GM21576 (cell line): ENCODE measurements around the gene EFR3B.
"Not testable (repeated sequence)": the region's sequence is repeated elsewhere in the genome, so short reads cannot be mapped to it uniquely, and the experiment has no call there.

Experiments used
- ATAC-seq: cut with Tn5 transposase; IDR thresholded peaks from one replicate; pipeline ENCODE4 v1.9.1; 2021; ENCODE audit warnings: mild to moderate bottlenecking, moderate library complexity; ENCODE audit not compliant: unreplicated experiment

The EFR3B gene, protein sequence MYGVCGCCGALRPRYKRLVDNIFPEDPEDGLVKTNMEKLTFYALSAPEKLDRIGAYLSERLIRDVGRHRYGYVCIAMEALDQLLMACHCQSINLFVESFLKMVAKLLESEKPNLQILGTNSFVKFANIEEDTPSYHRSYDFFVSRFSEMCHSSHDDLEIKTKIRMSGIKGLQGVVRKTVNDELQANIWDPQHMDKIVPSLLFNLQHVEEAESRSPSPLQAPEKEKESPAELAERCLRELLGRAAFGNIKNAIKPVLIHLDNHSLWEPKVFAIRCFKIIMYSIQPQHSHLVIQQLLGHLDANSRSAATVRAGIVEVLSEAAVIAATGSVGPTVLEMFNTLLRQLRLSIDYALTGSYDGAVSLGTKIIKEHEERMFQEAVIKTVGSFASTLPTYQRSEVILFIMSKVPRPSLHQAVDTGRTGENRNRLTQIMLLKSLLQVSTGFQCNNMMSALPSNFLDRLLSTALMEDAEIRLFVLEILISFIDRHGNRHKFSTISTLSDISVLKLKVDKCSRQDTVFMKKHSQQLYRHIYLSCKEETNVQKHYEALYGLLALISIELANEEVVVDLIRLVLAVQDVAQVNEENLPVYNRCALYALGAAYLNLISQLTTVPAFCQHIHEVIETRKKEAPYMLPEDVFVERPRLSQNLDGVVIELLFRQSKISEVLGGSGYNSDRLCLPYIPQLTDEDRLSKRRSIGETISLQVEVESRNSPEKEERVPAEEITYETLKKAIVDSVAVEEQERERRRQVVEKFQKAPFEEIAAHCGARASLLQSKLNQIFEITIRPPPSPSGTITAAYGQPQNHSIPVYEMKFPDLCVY

DNA sequence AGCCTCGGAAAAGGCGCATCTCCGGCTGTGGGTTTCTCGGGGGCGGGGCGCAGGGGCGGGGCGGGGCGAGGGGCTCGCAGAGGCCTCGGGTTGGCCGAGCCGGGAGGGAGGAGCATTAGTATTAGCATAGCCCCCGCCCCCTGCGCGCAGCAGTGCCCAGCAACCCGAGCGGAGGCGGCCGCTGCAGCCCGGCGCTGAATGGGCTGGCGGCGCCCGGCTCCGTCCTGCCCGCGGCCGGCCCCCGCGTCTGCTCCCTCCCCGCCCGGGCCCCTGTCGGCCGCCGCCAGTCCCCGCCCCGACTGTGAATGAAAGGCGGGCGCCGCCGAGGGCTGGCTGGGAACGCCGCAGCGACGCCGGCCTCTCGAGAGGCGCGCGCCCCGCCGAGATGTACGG, at the start of gene EFR3B:
Gene EFR3B (plus strand): TSS at position 149 of the 393 bp plus-strand sequence. CDS start 237 bp downstream, at position 386.
- peak; percentile 91 for ATAC-seq

DNA sequence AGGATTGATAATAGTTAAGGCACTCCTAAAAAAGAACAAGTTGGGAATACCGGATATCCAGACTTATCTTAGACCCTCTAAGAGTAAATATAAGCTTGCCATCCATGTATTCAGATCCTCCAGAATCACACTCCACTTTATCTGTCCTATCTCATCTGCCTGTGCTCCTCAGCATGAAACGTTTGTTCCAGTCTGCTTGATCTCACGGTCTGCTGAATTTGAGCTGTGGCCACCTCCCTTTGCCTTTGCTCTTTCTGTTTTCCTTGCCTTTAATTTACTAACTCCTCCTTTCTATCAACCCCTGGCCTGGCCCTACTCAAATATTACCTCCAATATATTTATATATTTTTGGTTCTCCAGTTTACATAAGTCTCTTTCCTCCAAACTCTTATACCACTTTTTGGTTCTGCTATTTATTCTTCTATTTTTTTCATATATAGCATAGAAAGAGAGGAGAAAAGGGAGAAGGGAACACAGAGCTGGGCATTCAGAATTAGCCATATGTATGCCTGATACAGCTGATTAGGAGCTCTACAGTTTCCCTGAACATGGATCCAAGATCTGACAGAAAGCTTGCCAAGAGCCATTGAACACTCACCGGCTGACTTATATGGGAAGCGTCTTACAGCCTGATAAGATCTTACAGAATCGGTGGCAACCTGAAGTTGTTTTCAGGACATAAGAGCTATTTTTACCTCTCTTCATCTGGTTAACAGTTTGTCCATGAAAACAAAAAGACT, 48.3 kb upstream of the EFR3B start:
- no peak for ATAC-seq

DNA sequence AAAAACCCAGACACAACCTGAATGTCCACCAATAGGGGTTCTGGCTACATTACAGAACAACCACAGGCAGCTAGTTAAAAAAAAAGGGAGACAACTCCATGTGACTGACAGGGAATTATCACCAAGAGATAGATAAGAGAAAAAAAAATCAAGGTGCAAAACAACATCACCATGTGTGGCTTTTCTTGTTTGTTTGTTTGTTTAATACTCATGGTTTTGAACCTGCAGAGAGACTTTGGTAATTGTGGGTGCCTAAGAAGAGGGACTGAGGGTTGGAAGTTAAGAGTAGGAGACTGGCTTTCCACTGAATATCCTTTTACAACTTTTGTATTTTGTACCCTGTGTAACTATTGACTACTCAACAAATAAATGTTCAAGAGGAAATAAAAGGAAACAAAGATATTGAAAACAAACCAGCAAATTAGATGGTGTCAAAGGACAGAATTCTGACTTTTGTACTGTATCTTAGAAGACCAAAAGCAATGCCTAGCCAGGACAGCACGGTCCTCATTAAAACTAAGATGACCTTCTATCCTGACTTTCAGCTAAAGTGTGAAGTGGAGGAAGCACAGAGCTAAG, 47.6 kb upstream of the EFR3B start:
- ATAC-seq: no peak

DNA sequence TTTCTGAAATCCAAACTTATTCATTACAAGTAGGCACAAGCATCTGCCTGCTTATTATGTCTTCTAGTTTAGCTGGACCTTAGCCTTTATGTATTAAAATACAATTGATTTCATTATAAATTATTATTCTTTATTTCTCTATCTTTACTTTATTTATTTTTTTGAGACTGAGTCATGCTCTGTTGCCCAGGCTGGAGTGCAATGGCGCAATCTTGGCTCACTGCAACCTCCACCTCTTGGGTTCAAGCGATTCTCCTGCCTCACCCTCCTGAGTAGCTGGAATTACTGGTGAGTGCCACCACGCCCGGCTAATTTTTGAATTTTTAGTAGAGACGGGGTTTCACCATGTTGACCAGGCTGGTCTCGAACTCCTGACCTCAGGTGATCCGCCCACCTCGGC, 42.8 kb upstream of the EFR3B start:
- ATAC-seq: not testable (repeated sequence)

DNA sequence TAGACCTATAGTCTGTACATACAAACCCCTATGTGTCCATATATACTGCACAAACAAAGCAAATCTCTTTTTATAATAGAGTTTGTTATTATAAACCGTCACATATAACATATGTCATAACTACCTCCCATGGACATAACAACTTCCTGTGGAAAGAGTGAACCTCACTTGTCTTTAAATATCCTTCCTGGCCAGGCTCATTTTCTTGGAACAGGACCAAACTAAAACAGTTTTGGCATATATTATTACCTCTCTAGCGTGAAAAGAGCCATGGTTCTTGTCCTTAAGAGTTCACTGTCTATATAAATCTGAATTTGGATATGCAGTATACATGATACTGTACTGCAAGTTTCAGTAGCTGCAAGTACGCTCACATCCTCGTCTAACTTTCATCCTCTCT, 41.8 kb upstream of the EFR3B start:
- ATAC-seq: no peak

DNA sequence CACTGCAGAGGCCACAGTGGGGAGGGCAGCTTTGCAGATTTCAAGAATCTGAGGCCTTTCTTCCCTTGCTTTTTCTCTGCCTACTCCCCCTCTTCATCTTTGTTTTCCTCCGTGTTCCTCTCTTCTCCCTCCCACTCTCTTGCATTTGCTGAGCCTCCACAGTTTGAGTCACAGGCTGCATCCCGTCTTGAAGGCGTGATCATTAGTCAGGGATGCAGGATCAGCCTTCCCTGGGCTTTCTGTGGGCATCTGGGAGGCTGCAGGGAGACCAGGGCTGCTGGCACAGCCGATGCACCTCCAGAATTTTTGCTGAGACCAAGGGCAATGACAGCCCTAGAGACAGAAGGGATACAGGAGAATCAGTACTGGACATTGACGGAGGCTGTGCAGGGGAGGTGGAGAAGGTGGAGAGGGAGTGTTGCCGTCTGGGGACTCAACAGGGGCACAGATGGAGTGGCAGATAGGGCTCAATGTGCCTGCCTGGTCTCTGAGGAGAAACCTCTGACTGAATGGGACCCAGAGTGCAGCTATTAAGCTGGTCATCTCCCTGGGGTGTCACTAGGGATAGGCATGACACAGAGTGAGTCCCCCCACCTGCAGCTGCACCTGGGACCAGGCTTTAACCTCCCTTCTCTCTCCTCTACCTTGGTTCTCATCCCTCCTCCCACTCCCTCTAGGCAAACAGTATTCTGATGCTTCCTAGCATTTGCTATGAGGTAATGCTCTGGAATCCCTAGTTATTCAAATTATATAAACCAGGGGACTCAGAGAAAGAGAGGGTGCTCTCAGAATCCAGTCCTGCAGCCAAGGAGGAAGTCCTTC, 41.2 kb upstream of the EFR3B start:
- ATAC-seq: no peak

DNA sequence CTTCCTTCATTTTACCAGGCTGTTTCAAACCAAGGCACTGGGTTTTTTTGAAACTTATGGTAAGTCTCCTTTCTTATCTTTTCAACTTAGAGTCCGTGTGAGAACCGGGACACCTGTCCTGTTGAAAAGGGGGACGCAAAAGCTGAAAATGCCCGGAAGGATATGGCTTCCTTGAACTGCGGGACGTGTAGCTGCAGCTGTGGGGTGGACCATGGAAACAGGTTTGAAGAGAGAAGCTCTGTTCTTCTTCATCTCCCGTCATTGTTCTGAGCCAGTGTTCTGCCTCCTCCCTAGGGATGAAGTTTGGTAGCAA, 40.6 kb upstream of the EFR3B start:
- no peak for ATAC-seq

DNA sequence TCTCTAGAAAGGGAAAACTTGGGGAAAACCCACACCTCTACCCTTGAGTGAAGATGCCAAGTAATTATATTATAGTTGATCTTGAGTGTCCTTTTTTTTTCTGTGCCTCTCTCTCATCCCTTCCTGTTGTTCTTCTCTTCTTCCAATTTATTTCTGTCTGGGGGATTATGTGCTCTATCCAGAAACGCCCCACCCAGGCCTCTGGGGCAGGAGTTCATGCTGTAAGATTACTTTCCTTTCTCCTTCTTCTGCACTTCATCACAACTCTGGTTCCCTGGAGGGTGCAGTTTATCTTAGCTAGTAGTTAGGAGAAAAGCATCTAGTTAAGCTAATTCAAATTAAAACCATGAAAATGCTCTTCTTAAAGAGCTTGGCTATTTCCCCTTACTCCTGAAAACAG, 39.8 kb upstream of the EFR3B start:
- ATAC-seq: no peak

DNA sequence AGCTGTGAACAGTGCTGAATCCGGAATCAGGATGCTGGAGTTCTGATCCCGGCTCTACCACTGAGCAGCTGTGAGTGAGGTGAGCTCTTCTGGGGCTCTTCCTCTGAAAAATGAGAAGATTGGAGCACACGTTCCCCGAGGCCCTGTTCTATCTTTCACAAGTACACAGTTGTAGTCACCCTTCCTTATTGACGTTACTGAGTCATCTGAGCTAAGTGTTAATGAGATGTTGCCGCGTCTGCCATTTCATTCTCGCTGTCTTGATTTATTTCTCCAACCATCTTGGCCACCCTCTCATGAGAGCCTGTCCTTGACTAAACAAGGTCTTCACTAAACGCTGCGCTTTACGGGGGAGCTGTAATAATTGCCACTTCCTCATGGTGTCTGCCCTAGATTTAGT, 31.9 kb upstream of the EFR3B start:
- no peak for ATAC-seq

DNA sequence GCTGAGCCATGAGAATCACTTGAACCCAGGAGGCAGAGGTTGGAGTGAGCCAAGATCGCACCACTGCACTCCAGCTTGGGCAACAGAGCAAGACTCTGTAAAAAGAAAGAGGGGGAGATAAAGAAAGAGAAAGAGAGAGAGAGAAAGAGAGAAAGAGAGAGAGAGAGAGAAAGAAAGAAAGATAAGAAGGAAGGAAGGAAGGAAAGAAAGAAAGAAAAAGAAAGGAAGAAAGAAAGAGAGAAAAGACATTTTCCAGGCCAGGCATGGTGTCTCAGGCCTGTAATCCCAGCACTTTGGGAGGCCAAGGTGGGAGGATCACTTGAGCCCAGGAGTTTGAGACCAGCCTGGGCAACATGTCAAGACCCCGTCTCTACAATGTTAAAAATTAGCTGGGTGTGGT, 30.5 kb upstream of the EFR3B start:
- not testable (repeated sequence) for ATAC-seq

DNA sequence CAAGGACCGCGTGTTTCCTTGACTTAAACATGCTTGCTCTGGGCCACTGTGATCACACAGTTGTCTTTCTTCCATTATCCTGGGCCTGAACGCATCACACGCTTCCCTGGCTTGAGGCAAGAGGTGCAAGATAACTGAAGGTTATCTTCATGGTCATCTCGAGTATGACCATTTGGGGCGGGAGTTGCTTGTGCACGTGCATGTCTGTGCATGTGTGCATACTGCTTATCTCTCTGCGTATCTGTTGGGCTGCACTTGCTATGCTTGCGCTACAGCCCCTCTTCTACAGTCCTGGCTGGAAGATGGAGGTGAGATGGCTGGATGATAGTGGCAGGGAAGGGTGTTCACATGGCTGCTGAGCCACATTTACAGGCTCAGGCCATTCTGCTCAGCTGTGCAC, 27.2 kb upstream of the EFR3B start:
- no peak for ATAC-seq

DNA sequence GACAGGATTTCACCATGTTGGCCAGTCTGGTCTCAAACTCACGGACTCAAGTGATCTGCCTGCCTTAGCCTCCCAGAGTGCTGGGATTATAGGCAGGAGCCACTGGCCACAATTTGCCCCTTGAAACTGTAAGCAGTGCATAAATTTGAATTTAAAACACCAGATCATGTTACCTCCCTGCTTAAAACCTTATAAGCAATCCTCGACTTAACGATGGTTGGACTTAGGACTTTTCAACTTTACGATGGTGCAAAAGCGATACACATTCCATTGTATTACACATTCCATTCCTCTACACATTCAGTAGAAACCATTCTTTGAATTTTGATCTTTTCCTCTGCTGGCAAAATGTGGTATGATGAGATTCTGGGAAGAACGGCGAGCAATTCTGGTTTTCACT, 23.2 kb upstream of the EFR3B start:
- ATAC-seq: no peak

DNA sequence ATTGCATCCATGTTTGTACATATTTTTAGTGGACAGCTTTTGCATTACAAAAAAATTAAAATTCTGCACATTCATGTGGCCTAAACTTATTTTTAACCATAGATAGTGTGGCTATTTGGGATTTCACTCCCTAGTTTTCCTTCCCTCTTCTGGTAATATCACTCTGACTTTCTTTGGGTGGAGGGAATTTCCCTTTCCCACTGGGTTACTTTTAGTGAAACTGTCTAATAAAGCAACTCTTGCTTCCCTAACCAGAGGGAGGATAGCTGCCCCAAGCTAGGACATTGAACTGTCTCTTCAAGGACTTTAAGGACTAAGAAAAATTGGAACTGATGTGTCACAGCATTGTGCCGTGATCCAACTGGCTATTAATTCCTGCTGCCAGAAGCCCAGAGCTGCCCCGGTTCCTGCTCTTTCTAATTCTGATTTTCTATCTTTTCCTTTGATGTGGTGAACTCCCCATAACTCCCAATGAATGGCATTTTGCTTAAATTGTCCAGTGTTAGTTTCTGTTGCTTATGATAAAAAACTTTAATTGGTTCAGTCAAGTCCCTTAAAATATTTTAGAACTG, 20.0 kb upstream of the EFR3B start:
- no peak for ATAC-seq

DNA sequence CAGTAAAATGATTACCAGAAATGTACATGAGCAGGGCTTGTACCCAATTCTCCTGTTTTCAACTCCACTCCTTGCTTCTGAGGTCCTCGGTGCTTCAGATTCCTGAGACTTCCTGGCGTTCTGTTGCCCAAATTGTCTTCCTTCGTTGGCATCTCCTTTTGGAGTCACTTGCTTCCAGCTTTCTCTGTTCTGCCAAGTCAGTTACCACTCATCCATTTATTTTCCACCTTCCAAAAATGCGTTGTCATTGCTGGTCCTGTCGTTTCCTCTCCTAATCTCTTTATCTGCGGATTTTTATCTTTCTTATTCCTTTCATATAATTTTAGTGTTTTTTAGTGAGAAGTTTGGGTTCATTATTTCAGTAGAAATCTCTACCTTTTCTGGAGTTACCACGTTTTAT, 18.5 kb upstream of the EFR3B start:
- no peak for ATAC-seq

DNA sequence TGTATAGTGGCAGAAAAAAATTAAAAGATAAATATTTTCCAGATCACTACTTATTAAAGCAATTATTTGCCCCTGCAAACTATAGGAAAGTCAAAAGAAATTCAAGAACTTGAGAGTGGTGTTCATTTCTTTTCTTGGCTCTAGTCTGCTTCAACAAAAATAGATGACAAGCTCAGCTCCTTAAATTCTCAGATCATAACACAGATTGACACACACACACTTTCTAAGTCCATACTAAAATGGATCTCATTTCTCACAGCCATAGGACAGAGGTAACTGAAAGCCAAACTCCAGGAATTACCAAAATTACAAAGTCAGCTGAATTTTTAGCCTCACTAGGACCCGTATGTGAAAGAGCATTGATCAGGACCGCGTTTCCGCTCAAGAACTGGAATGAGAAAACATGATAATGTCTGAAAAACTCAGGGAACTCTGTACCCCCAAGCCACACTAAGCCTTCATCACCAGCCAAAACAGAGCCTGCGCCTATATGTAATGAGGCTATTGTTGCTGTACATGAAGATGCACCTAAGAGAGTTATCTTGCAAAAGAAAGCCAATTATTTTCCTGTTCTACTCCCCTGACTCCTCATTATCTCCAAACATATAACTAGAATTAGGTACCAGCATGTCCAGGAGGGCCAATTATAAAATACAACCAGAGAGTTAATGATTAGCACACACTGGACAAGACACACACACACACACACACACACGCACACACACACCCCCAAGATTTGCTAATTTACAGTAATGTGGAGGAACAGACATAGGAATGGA, 16.5 kb upstream of the EFR3B start:
- no peak for ATAC-seq

DNA sequence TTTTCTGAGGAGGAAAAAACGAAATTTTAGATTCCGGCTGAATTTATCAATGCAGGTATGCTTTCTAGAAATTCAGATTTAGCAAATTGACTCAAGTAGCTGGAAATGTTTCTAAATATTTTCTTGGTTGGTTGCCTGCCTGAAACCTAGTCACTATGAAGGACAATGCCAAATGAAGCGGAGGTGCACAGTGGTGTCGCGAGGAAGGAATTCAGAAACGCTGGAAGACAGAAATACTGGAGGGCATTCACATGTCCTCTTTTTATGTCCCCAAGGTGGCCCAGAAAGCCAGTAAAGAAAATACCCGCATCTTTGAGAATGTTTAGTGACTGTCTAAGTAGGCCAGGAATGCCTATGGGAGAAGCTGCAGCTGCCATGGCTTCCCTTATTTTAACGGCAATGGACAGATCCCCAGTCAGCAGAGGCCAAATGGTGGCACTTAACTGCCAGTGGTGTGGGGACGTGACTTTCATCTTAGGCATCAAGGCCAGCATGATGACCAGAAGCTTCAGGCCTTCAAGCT, 15.8 kb upstream of the EFR3B start:
- ATAC-seq: no peak

DNA sequence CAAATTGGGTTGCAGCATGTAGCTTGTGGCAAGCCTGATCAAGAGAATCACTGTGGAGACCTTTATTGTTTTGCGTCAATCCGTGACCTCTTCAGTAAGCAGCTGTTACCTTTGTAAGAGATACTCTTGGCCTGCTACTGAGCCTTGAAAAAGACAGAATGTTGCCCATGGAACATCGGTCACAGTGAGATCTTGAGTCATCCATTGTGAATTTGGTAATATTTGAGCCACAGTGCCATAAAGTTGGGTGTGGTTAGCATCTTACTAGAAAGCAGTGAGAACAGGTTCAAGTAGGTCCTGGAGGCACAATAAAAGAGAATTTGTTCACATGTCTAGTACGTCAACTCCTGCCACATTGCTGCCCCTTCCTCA, 12.7 kb upstream of the EFR3B start:
- ATAC-seq: no peak

DNA sequence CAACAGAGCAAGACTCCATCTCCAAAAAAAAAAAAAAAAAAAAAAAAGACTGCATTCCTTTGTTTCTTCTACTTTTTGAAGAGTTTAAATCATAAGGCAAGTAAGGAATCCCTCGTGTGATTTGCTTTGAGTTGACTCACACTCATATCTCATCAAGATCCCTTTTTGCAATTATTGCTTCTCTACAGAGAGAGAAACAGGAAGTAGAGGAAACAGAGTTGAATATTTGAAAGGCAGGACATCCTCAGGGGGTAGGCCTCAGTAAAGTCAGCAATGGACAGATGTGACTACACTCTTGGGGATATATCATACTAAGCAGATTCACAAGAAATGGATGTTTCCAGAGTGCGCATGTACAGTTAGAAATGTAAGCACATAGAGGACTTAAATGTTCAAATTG, 11.2 kb upstream of the EFR3B start:
- no peak for ATAC-seq

DNA sequence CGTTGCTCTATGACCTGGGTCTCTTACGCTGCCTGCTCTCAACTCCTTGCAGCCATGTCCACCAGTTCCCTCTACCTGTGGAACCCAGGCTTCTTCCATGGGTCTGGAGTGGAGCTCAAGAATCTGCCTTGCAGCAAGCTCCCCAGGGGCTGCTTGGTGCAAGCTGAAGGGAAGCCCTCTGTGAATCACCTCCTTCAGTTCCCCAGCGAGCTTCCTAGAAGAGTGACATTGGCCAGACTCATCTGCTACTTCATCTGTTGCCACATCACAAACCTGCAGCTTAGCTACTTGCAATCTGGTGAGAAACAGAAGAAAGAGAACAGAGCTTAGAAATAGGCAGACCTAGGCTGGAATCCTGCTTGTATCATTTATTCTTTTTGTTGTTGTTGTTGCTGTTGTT, 9.8 kb upstream of the EFR3B start:
- ATAC-seq: no peak
